GM23338 (cell line): ENCODE measurements around the gene TMEM30A. TPM values are rescaled to one million over a fixed set of nuclear protein-coding genes. Genes with fewer than 3 reads are reported as not detected.

ENCODE experiments used
- ATAC-seq: fragments of 200-7000 bp; cut with Tn5 transposase; 3 replicates; pipeline ENCODE4 v1.9.1; 2020
- DNase-seq: peaks from one replicate; pipeline ENCODE4 v3.0.0-alpha.2; 2015; ENCODE audit warnings: low spot score
- H2AFZ ChIP-seq: fragments of 200-600 bp; sonication (generic); 2 replicates; pipeline ENCODE4 v1.8.0; 2016; ENCODE audit warnings: antibody characterized with exemption, mild to moderate bottlenecking, moderate library complexity
- H3F3A ChIP-seq: fragments of 200-600 bp; sonication (generic); replicated peaks from 2 replicates; pipeline ENCODE4 v1.8.0; 2017; ENCODE audit warnings: antibody characterized with exemption, mixed run types, low read depth
- H3K27ac ChIP-seq: fragments of 200-600 bp; sonication (generic); 2 replicates; pipeline ENCODE4 v1.6.1; 2016; ENCODE audit warnings: low read depth
- H3K27me3 ChIP-seq: fragments of 200-600 bp; sonication (generic); 2 replicates; pipeline ENCODE4 v1.8.0; 2016; ENCODE audit warnings: mild to moderate bottlenecking, mixed run types, moderate library complexity; ENCODE audit not compliant: insufficient read depth
- H3K36me3 ChIP-seq: fragments of 200-600 bp; sonication (generic); 2 replicates; pipeline ENCODE4 v1.8.0; 2016; ENCODE audit warnings: mild to moderate bottlenecking; ENCODE audit not compliant: insufficient read depth
- H3K4me1 ChIP-seq: fragments of 200-600 bp; sonication (generic); 2 replicates; pipeline ENCODE4 v1.8.0; 2016; ENCODE audit warnings: mild to moderate bottlenecking, moderate library complexity; ENCODE audit not compliant: insufficient read depth
- H3K4me2 ChIP-seq: fragments of 200-600 bp; sonication (generic); 2 replicates; pipeline ENCODE4 v1.7.1; 2017; ENCODE audit warnings: mixed run types
- H3K4me3 ChIP-seq: fragments of 200-600 bp; sonication (generic); 2 replicates; pipeline ENCODE4 v1.6.1; 2016; ENCODE audit warnings: mixed run types
- H3K79me2 ChIP-seq: fragments of 200-600 bp; sonication (generic); replicated peaks from 2 replicates; pipeline ENCODE4 v1.8.0; 2017; ENCODE audit warnings: mild to moderate bottlenecking; ENCODE audit not compliant: insufficient read depth
- H3K9me2 ChIP-seq: fragments of 200-600 bp; sonication (generic); 2 replicates; pipeline ENCODE4 v1.8.0; 2017; ENCODE audit not compliant: insufficient read depth
- H4K20me1 ChIP-seq: fragments of 200-600 bp; sonication (generic); replicated peaks from 2 replicates; pipeline ENCODE4 v1.8.0; 2017; ENCODE audit warnings: mild to moderate bottlenecking; ENCODE audit not compliant: insufficient read depth
- H3K27ac Mint-ChIP-seq: 2 replicates; pipeline ENCODE4 v1.8.0; 2020; ENCODE audit warnings: inconsistent platforms, mild to moderate bottlenecking, moderate library complexity, mixed read lengths
- H3K27me3 Mint-ChIP-seq: 3 replicates; pipeline ENCODE4 v1.8.0; 2022; ENCODE audit warnings: low read depth, mild to moderate bottlenecking, moderate library complexity, mixed read lengths, inconsistent platforms; ENCODE audit not compliant: insufficient read depth, poor library complexity
- H3K36me3 Mint-ChIP-seq: 3 replicates; pipeline ENCODE4 v1.8.0; 2021; ENCODE audit warnings: low read depth, mild to moderate bottlenecking, inconsistent platforms, moderate library complexity, mixed read lengths
- H3K4me1 Mint-ChIP-seq: 3 replicates; pipeline ENCODE4 v1.8.0; 2020; ENCODE audit warnings: mild to moderate bottlenecking, inconsistent platforms, mixed read lengths
- H3K4me3 Mint-ChIP-seq: 3 replicates; pipeline ENCODE4 v1.8.0; 2021; ENCODE audit warnings: moderate library complexity, mild to moderate bottlenecking, inconsistent platforms, mixed read lengths
- H3K9me3 Mint-ChIP-seq: 3 replicates; pipeline ENCODE4 v1.8.0; 2020; ENCODE audit warnings: moderate library complexity, mild to moderate bottlenecking, inconsistent platforms, mixed read lengths
- CREB1 ChIP-seq: fragments of 250-450 bp; sonication (Bioruptor Pico); IDR thresholded peaks from 2 replicates; pipeline ENCODE4 v1.5.0; 2020; ENCODE audit warnings: low read depth, mild to moderate bottlenecking, moderate library complexity
- CTCF ChIP-seq, 2 experiments: fragments of 200-600 bp in 1 of 2; sonication (generic) in 1 of 2; conservative IDR thresholded peaks; 2 replicates each; pipeline versions ENCODE4 v1.5.1 to v1.6.1; 2016 to 2017; ENCODE audit warnings: antibody characterized with exemption in 2 of 2, low read depth in 2 of 2, mild to moderate bottlenecking in 2 of 2, moderate library complexity in 1 of 2
- EZH2 ChIP-seq: fragments of 200-600 bp; sonication (generic); IDR thresholded peaks from one replicate; pipeline ENCODE4 v1.8.0; 2017; ENCODE audit warnings: antibody characterized with exemption, mild to moderate bottlenecking, low read depth; ENCODE audit not compliant: unreplicated experiment
- JUNB ChIP-seq: IDR thresholded peaks from one replicate; pipeline ENCODE4 v1.6.1; 2016; ENCODE audit warnings: antibody characterized with exemption; ENCODE audit not compliant: unreplicated experiment
- NANOG ChIP-seq: IDR thresholded peaks from 2 replicates; pipeline ENCODE4 v1.6.1; 2016; ENCODE audit warnings: antibody characterized with exemption, borderline replicate concordance
- POLR2AphosphoS5 ChIP-seq: IDR thresholded peaks from 2 replicates; pipeline ENCODE4 v1.6.1; 2016; ENCODE audit warnings: antibody characterized with exemption, low read depth
- REST ChIP-seq: IDR thresholded peaks from one replicate; pipeline ENCODE4 v1.6.1; 2018; ENCODE audit warnings: antibody characterized with exemption; ENCODE audit not compliant: unreplicated experiment
- STAT1 ChIP-seq: IDR thresholded peaks from one replicate; pipeline ENCODE4 v1.6.1; 2016; ENCODE audit warnings: antibody characterized with exemption; ENCODE audit not compliant: unreplicated experiment
- ZNF114 ChIP-seq: fragments of 250-450 bp; sonication (Bioruptor Pico); IDR thresholded peaks from 2 replicates; pipeline ENCODE4 v1.5.0; 2020; ENCODE audit warnings: mild to moderate bottlenecking, moderate library complexity
- ZNF331 ChIP-seq: fragments of 250-450 bp; sonication (Bioruptor Pico); IDR thresholded peaks from 2 replicates; pipeline ENCODE4 v1.5.0; 2020; ENCODE audit warnings: low read depth, mild to moderate bottlenecking, moderate library complexity
- polyA plus RNA-seq: library from polyadenylated mRNA; unstranded; fragments of >200 nt; fragmentation: Nextera tagmentation; extraction: Ambion mirVana; gene quantifications from 2 replicates; pipeline ENCODE4 v1.2.1, GENCODE V29; 2016
- total RNA-seq: library from RNA; depleted of rRNA; stranded (reverse); fragments of >200 nt; shearing (Covaris generic); gene quantifications from 2 replicates; pipeline ENCODE4 v1.2.3, GENCODE V29; 2014
- TF ChIP-seq, protein P1 (sequence below): fragments of 250-450 bp; sonication (Bioruptor Pico); IDR thresholded peaks from 2 replicates; pipeline ENCODE4 v1.5.0; 2020; ENCODE audit warnings: mild to moderate bottlenecking, moderate library complexity

TMEM30A gene
- total and polyA plus RNA-seq, 2 experiments from 2014 or later = 61.7 to 99.9 TPM

DNA sequence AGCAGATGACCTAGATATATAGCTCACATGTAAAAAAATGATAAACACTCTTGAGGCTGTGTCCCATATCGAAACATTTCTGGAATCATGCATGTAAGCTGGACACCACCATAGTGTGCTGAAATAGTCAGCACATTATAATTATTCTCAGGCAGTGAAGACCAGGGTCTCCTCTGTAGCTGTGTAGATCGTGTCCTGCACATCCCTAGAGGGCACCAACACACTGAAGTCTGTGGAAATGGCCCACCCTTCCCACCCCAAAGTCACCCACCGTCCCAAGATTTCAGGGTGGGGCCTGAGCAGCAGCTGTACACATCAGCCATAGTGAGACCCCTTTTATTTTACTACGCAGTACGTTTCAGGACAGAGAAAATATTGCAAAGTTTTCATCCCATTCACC lies 21.0 kb upstream of the TMEM30A start:
- Mint-ChIP-seq H3K27me3 (no peaks in the 10 kb centered on the region), H3K4me1 (peaks cover 2% of the 10 kb centered on the region; the same call in 2 of the 3 replicates), H3K36me3 (no peaks in the 10 kb centered on the region), H3K4me3 (no peak overlapping the region), H3K9me3 (no peaks in the 10 kb centered on the region), H3K27ac (no peak overlapping the region)
- Histone ChIP-seq H3K4me3 (no peak overlapping the region), H3K27me3 (no peaks in the 10 kb centered on the region), H3K79me2 (no peaks in the 10 kb centered on the region), H4K20me1 (no peaks in the 10 kb centered on the region), H3K9me2 (no peaks in the 10 kb centered on the region), H3K4me2 (no peak overlapping the region), H2AFZ (no peak overlapping the region), H3K36me3 (no peaks in the 10 kb centered on the region), H3K4me1 (peaks cover 17% of the 10 kb centered on the region), H3F3A (no peaks in the 10 kb centered on the region), H3K27ac (no peak overlapping the region)
- TF ChIP-seq CTCF (conservative IDR thresholded peaks at IDR 0.05; ENCODE audit: low read depth in 2 of 2) (peak in 1 of 2 experiments; percentile 61; a peak in 2 of 4 replicates), JUNB (no peak)
- DNase-seq = no peak
- no peak for ATAC-seq

GRCh38 chr6:75302280-75302679 lies 17.7 kb upstream of the TMEM30A start:
- H3F3A ChIP-seq = no peaks in the 10 kb centered on the region
- no peaks in the 10 kb centered on the region for H3K36me3 ChIP-seq
- no peak for ATAC-seq
- no peak overlapping the region for H3K4me3 ChIP-seq
- H2AFZ ChIP-seq = no peak overlapping the region
- Mint-ChIP-seq H3K27ac (no peak overlapping the region), H3K36me3 (no peaks in the 10 kb centered on the region), H3K4me3 (no peak overlapping the region), H3K27me3 (no peaks in the 10 kb centered on the region), H3K9me3 (no peaks in the 10 kb centered on the region), H3K4me1 (peaks cover 13% of the 10 kb centered on the region)
- H3K9me2 ChIP-seq = no peaks in the 10 kb centered on the region
- no peak for DNase-seq
- no peaks in the 10 kb centered on the region for H3K79me2 ChIP-seq
- no peak overlapping the region for H3K4me2 ChIP-seq
- peaks cover 11% of the 10 kb centered on the region for H3K4me1 ChIP-seq
- no peaks in the 10 kb centered on the region for H4K20me1 ChIP-seq
- H3K27me3 ChIP-seq = no peaks in the 10 kb centered on the region
- H3K27ac ChIP-seq = no peak overlapping the region
- TF ChIP-seq POLR2AphosphoS5 (no peak), EZH2 (no peak), JUNB (no peak), NANOG (no peak), REST (no peak), STAT1 (no peak), ZNF114 (CRISPR knock-in tag) (no peak), CREB1 (no peak), ZNF331 (CRISPR knock-in tag) (no peak)
- TF ChIP-seq, protein P1, sequence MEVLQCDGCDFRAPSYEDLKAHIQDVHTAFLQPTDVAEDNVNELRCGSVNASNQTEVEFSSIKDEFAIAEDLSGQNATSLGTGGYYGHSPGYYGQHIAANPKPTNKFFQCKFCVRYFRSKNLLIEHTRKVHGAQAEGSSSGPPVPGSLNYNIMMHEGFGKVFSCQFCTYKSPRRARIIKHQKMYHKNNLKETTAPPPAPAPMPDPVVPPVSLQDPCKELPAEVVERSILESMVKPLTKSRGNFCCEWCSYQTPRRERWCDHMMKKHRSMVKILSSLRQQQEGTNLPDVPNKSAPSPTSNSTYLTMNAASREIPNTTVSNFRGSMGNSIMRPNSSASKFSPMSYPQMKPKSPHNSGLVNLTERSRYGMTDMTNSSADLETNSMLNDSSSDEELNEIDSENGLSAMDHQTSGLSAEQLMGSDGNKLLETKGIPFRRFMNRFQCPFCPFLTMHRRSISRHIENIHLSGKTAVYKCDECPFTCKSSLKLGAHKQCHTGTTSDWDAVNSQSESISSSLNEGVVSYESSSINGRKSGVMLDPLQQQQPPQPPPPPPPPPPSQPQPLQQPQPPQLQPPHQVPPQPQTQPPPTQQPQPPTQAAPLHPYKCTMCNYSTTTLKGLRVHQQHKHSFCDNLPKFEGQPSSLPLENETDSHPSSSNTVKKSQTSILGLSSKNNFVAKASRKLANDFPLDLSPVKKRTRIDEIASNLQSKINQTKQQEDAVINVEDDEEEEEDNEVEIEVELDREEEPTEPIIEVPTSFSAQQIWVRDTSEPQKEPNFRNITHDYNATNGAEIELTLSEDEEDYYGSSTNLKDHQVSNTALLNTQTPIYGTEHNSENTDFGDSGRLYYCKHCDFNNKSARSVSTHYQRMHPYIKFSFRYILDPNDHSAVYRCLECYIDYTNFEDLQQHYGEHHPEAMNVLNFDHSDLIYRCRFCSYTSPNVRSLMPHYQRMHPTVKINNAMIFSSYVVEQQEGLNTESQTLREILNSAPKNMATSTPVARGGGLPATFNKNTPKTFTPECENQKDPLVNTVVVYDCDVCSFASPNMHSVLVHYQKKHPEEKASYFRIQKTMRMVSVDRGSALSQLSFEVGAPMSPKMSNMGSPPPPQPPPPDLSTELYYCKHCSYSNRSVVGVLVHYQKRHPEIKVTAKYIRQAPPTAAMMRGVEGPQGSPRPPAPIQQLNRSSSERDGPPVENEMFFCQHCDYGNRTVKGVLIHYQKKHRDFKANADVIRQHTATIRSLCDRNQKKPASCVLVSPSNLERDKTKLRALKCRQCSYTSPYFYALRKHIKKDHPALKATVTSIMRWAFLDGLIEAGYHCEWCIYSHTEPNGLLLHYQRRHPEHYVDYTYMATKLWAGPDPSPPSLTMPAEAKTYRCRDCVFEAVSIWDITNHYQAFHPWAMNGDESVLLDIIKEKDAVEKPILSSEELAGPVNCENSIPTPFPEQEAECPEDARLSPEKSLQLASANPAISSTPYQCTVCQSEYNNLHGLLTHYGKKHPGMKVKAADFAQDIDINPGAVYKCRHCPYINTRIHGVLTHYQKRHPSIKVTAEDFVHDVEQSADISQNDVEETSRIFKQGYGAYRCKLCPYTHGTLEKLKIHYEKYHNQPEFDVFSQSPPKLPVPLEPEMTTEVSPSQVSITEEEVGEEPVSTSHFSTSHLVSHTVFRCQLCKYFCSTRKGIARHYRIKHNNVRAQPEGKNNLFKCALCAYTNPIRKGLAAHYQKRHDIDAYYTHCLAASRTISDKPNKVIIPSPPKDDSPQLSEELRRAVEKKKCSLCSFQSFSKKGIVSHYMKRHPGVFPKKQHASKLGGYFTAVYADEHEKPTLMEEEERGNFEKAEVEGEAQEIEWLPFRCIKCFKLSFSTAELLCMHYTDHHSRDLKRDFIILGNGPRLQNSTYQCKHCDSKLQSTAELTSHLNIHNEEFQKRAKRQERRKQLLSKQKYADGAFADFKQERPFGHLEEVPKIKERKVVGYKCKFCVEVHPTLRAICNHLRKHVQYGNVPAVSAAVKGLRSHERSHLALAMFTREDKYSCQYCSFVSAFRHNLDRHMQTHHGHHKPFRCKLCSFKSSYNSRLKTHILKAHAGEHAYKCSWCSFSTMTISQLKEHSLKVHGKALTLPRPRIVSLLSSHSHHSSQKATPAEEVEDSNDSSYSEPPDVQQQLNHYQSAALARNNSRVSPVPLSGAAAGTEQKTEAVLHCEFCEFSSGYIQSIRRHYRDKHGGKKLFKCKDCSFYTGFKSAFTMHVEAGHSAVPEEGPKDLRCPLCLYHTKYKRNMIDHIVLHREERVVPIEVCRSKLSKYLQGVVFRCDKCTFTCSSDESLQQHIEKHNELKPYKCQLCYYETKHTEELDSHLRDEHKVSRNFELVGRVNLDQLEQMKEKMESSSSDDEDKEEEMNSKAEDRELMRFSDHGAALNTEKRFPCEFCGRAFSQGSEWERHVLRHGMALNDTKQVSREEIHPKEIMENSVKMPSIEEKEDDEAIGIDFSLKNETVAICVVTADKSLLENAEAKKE = no peak
